ENCODE measurements around the gene LHFPL6. TPM values are rescaled to one million over a fixed set of nuclear protein-coding genes. Genes with fewer than 3 reads are reported as not detected.

LHFPL6 gene
- total RNA-seq, 1 donor = 45.2 TPM

DNA sequence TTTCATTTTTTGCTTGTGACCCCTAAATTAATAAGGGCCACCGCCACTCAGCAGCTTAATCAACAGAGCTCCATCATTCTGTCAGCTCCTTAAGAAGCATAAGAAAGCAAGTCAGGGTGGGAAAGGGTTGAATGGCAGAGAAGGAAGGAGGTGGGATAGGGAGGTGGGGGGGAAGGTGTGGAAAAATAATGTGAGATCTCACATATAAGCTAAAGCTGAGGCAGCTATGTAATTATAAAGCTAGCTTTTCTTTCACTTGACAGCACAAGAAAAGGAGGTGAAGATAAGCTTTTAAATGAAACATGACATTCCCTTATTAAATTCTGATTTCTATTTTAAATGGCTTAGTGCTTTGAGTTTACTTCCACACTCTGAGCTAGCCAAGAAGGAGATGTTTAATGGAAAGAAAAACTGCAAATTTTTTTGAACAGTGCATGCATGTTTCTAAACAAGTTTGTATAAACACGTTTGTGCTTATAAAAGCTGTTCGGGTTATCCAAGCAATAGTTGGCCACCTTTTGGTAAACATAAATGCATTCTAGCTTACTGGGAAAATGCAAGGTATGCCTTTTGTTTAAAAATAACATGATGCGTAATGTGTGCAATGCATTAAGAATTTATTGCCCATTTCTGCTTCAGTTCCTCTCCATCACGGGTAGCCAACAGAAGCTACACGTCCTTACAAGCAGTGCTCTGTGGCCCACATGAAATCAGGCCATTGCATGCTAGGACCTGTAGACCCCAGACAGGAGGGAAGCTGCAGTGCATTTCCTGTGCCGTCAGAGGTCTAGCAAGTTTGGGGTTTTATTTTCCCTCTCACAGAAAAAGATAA, 96.2 kb downstream of the LHFPL6 start:
- no peak for DNase-seq (ENCODE audit: low read depth)
- no peak overlapping the region for H3K4me3 ChIP-seq (ENCODE audit: low read depth, low read length)

DNA sequence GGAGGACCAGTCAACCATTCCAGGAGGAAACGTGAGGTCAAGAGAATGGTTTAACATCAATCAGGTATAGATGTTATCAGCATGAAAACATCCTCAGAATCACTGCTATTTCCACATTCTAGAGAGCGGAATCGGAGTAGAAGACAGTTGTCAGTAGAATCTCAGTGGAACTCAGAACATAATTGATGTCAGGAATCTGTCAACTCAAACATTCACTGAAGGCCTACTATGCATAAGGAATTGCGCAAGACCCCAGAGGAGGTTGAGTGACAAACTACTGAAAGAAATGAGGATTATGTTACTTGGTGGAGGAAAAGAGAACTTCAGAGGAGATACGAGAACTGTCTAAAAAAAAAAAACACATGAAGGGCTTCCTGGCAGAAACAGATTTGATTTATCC, 97.8 kb downstream of the LHFPL6 start:
- TF ChIP-seq, protein P1, sequence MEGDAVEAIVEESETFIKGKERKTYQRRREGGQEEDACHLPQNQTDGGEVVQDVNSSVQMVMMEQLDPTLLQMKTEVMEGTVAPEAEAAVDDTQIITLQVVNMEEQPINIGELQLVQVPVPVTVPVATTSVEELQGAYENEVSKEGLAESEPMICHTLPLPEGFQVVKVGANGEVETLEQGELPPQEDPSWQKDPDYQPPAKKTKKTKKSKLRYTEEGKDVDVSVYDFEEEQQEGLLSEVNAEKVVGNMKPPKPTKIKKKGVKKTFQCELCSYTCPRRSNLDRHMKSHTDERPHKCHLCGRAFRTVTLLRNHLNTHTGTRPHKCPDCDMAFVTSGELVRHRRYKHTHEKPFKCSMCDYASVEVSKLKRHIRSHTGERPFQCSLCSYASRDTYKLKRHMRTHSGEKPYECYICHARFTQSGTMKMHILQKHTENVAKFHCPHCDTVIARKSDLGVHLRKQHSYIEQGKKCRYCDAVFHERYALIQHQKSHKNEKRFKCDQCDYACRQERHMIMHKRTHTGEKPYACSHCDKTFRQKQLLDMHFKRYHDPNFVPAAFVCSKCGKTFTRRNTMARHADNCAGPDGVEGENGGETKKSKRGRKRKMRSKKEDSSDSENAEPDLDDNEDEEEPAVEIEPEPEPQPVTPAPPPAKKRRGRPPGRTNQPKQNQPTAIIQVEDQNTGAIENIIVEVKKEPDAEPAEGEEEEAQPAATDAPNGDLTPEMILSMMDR (IDR thresholded peaks at IDR 0.05; ENCODE audit: insufficient read depth, low read length) = no peak
- H3K4me3 ChIP-seq (ENCODE audit: low read depth, low read length) = no peak overlapping the region
- DNase-seq (ENCODE audit: low read depth) = no peak

More for the DNA sequence above, 96.2 kb downstream of the LHFPL6 start:
- TF ChIP-seq, protein P1 (IDR thresholded peaks at IDR 0.05; ENCODE audit: insufficient read depth, low read length) = no peak

DNA sequence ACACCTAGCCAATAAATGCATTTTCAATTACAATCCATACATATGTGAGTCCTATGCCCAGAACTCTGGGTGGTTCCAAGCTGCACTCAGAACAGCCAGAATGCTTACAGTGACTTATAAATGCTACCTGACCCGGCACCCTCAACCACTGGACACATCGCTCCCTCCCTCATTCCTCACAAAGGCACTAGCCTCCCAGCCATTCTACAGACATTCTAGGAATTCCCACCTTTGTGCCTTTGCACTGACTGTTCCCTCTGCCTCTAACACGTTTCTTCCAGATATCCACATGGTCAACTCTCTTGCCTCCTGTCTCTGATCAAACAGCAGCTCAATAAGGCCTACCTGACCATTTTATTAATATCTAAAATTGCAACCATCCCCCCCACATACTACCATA, 99.9 kb downstream of the LHFPL6 start:
- DNase-seq (ENCODE audit: low read depth) = no peak
- H3K4me3 ChIP-seq (ENCODE audit: low read depth, low read length) = no peak overlapping the region
- TF ChIP-seq, protein P1 (IDR thresholded peaks at IDR 0.05; ENCODE audit: insufficient read depth, low read length) = no peak

DNA sequence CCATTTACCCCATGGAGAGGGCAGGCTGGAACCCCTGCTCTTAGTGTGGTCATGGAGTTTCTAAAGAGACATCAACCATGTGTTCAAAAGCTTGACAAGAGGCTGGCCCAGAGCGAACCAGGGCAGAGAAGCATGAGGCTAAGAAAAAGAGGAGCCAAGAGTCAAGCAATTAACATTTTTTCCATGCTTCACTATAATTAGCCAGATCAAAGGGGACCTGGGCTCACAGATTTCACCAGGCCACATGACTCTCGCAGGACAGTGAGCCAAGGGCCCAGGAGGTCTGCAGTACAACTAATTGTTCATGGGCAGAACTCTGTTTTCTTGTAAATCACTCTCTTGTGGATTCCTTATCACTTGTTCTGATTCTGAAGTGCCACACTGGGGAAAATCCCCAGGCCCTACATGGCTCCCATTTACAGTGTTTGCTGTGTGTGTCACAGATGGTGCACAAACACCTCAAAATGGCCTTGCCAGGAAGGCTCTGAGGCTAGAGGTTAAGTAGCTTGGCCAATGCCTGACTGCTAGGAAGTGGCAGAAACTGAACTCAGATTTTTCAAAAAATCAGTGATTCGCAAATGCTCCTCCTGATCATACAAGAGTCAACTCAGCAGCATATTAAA, 101.2 kb downstream of the LHFPL6 start:
- no peak overlapping the region for H3K4me3 ChIP-seq (ENCODE audit: low read depth, low read length)
- DNase-seq (ENCODE audit: low read depth) = no peak
- TF ChIP-seq, protein P1 (IDR thresholded peaks at IDR 0.05; ENCODE audit: insufficient read depth, low read length) = no peak

DNA sequence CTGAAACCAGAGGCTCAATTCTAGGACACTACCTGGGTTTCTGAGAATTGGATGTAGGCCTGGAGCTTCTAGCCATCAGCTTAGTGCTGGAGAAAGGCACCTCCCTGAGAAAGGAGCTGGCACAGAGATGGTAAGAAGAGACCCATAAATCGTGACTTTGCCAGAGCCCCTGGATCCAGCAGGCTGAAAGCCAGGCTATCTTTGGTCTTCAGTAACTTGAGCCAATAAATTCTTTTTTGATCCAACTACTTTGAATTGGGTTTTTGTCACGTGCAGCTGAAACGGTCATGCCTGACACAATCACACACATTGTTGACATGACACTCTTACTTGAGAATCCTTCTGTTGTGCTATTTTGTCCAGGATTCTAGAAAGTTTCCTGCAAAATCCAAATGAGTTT, 103.4 kb downstream of the LHFPL6 start:
- DNase-seq (ENCODE audit: low read depth) = no peak
- TF ChIP-seq, protein P1 (IDR thresholded peaks at IDR 0.05; ENCODE audit: insufficient read depth, low read length) = no peak

DNA sequence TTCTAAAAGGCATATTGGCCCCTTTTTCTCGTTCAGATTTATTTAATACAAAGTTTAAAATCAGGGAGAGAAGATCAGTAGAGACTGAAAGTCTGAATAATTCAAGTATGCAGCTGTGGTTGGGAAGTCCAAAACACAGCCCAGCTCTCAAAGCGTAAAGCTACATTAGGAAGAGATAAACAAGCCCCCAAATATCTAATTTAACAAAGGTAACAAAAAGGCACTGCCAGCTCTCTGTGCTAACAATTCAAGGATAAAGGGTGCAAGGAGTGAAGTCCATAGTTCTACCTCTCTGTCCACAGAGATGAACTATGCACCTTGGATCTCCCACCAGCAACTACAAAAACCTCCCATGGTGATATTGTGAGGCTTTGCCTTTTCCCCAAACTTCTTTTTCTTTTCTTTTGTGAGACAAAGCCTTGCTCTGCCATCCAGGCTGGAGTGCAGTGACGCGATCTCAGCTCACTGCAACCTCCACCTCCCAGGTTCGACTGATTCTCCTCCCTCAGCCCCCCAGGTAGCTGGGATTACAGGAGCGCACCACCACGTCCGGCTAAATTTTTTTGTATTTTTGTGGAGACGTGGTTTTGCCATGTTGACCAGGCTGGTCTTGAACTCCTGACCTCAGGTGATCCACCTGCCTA, 104.4 kb downstream of the LHFPL6 start:
- DNase-seq (ENCODE audit: low read depth) = no peak
- TF ChIP-seq, protein P1 (IDR thresholded peaks at IDR 0.05; ENCODE audit: insufficient read depth, low read length) = no peak
- H3K4me3 ChIP-seq (ENCODE audit: low read depth, low read length) = no peak overlapping the region

More for the DNA sequence above, 103.4 kb downstream of the LHFPL6 start:
- H3K4me3 ChIP-seq (ENCODE audit: low read depth, low read length) = no peak overlapping the region
